H1 (cell line): ENCODE results near the gene KRTAP10-8. TPM values are rescaled to one million over a fixed set of nuclear protein-coding genes. Genes with fewer than 3 reads are reported as not detected.

Source experiments
- CBX5 ChIP-seq: fragments of 300-800, 300-1000 bp; sonication (generic); IDR thresholded peaks from 2 replicates; pipeline ENCODE4 v1.7.1; 2016; ENCODE audit warnings: antibody characterized with exemption, low read length, low read depth
- CHD7 ChIP-seq: fragments of 300-600 bp; sonication (generic); IDR thresholded peaks from 2 replicates; pipeline ENCODE4 v1.7.1; 2012; ENCODE audit warnings: low read length, moderate library complexity, mild to moderate bottlenecking, inconsistent platforms; ENCODE audit not compliant: insufficient replicate concordance
- FOSL1 ChIP-seq: IDR thresholded peaks from 2 replicates; pipeline ENCODE4 v1.6.1; 2011; ENCODE audit warnings: mild to moderate bottlenecking, low read depth, low read length, moderate library complexity; ENCODE audit not compliant: insufficient read depth
- polyA plus RNA-seq, 7 experiments: library from polyadenylated mRNA; depleted of rRNA in 3 of 7; stranded (reverse) in 5 of 7; unstranded in 2 of 7; fragments of >200 nt in 5 of 7; fragments of 200-250 nt in 2 of 7; gene quantifications; 1 replicate in 5 of 7; 2 replicates in 1 of 7; 4 replicates in 1 of 7; pipeline versions ENCODE4 v1.2.1 to v1.2.3, GENCODE V29; 2011 to 2013; ENCODE audit warnings: missing spikeins in 2 of 7, mixed read lengths in 2 of 7
- total RNA-seq: library from RNA; stranded (reverse); fragmentation: NEBNext Ultra II Directional; extraction: Animal tissue kit (Norgen Biotek cat#: 25700); gene quantifications from 2 replicates; pipeline ENCODE4 v1.2.1, GENCODE V29; 2021

The KRTAP10-8 gene
- total and polyA plus RNA-seq, 2 of the 8 experiments (the other 6 are each of a cell fraction or from before 2014, with no cell fraction given), result not detected

DNA sequence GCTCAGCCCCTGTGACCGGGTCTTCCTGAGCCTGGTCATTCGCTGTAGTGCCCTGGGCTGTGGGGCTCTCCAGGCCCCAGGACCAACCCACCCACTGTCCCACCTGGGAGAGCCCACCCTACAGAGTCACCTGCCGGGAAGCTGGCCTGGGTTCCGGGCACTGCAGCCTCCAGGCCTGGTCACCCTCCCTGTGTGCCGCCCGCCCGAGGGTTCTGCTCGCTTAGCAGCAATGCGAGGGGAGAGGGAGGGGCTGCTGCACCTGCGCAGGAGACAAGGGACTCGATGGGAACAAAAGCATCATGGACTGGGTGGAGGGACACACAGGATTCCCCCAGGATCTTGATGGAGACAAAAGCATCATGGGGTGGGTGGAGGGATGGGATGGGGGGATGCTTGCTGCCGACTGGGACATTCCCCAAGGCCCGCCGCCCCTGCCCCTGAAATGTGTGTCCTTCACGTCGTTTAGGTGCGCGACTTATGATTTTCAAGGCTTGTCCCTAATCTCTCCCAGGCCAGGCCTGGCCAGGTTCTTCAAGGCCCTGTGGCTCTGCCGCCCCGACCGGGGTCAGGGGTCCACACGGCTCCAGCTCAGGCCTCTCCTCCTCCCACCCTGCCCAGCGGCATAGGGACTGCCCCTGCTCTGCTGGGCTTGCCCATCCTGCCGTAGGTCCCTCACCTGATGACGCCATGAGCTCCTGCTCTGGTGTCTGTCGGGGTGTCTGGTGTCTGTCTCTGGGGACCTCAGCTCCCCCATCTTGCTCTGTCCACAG, 1.7 kb downstream of the KRTAP10-8 start (continued):
- TF ChIP-seq CHD7, result no peak
- no peak for TF ChIP-seq CBX5
- no peak for TF ChIP-seq FOSL1
